Measurements from ENCODE around the gene ITPR3. TPM values are rescaled to one million over a fixed set of nuclear protein-coding genes. Genes with fewer than 3 reads are reported as not detected.

ITPR3 gene
- total RNA-seq, 1 experiment from 2014 or later: 143 TPM

DNA sequence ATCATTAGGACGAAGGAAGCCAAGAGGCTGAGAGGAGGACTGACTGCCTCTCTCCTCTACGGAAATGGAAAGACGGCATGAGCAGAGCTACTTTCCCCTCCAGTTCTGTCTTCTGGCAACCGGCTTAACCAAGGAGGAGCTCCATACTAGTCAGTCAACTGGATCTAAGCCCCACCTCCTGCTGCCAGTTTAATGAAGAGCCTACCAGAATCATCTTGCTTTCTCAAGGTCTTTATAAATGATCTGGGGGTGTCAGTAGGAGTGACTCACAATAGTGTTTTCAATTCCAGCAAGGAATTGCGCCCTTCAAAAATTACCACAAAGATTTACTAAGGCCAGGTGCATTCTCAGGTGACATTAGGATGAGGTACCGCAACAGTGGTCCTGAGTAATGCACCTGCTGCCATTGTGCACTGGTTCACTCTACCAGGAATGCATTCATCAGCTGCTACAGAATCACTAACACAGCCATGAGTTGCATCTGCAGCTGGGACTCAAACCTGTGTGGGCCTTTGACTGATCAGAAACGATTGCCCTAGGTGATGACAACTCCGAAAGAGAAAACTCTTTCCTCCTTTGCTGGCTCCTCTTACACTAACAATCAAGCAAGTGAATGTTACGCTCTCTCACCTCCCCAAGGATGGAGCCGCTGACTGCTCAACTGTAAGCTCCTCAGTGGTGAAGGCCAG lies 87.5 kb downstream of the ITPR3 start:
- intact Hi-C loops (cut with micrococcal nuclease; ENCODE audit: unreplicated experiment): no loop called here
- TF ChIP-seq, protein P1, sequence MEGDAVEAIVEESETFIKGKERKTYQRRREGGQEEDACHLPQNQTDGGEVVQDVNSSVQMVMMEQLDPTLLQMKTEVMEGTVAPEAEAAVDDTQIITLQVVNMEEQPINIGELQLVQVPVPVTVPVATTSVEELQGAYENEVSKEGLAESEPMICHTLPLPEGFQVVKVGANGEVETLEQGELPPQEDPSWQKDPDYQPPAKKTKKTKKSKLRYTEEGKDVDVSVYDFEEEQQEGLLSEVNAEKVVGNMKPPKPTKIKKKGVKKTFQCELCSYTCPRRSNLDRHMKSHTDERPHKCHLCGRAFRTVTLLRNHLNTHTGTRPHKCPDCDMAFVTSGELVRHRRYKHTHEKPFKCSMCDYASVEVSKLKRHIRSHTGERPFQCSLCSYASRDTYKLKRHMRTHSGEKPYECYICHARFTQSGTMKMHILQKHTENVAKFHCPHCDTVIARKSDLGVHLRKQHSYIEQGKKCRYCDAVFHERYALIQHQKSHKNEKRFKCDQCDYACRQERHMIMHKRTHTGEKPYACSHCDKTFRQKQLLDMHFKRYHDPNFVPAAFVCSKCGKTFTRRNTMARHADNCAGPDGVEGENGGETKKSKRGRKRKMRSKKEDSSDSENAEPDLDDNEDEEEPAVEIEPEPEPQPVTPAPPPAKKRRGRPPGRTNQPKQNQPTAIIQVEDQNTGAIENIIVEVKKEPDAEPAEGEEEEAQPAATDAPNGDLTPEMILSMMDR (IDR thresholded peaks at IDR 0.05; ENCODE audit: unreplicated experiment): no peak
- Mint-ChIP-seq H3K36me3 (ENCODE audit: insufficient read depth, unreplicated experiment) (peaks cover 59% of the 10 kb centered on the region), H3K9me3 (ENCODE audit: low read depth, unreplicated experiment) (no peaks in the 10 kb centered on the region), H3K27ac (ENCODE audit: unreplicated experiment) (no peak overlapping the region), H3K27me3 (ENCODE audit: unreplicated experiment) (no peaks in the 10 kb centered on the region), H3K4me3 (ENCODE audit: low read depth, unreplicated experiment) (no peak overlapping the region), H3K4me1 (ENCODE audit: low read depth, unreplicated experiment) (peaks cover 32% of the 10 kb centered on the region)
- CTCF ChIA-PET: interaction anchor here (0.7 kb wide), 1 partner anchor 18 kb away, joined by 3 read pairs; no protein-coding TSS in a partner anchor
- no peak for DNase-seq
- no TSS peak for BruUV-seq (replicated peaks)

GRCh38 chr6:33709605-33710295 lies 88.6 kb downstream of the ITPR3 start:
- peak overlapping the region; percentile 96 for H3K4me3 Mint-ChIP-seq (ENCODE audit: low read depth, unreplicated experiment)
- H3K4me1 Mint-ChIP-seq (ENCODE audit: low read depth, unreplicated experiment): peaks cover 35% of the 10 kb centered on the region
- TF ChIP-seq, protein P1 (IDR thresholded peaks at IDR 0.05; ENCODE audit: unreplicated experiment): no peak
- BruUV-seq (replicated peaks): no TSS peak
- DNase-seq: no peak
- CTCF ChIA-PET: interaction anchor here (0.7 kb wide), 1 partner anchor 16 kb away, joined by 3 read pairs; no protein-coding TSS in a partner anchor
- H3K27ac Mint-ChIP-seq (ENCODE audit: unreplicated experiment): peak overlapping the region; percentile 97
- intact Hi-C loops (cut with micrococcal nuclease; ENCODE audit: unreplicated experiment): loop anchor here (5.0 to 10.0 kb wide), 2 partner anchors 318 to 435 kb away; partner anchors contain the start of gene GRM4
- no peaks in the 10 kb centered on the region for H3K27me3 Mint-ChIP-seq (ENCODE audit: unreplicated experiment)
- no peaks in the 10 kb centered on the region for H3K9me3 Mint-ChIP-seq (ENCODE audit: low read depth, unreplicated experiment)
- peaks cover 48% of the 10 kb centered on the region for H3K36me3 Mint-ChIP-seq (ENCODE audit: insufficient read depth, unreplicated experiment)

- H3K9me3 Mint-ChIP-seq (ENCODE audit: low read depth, unreplicated experiment): no peaks in the 10 kb centered on the region
- TF ChIP-seq, protein P1 (IDR thresholded peaks at IDR 0.05; ENCODE audit: unreplicated experiment): no peak
- peak overlapping the region; percentile 96 for H3K4me3 Mint-ChIP-seq (ENCODE audit: low read depth, unreplicated experiment)
- CTCF ChIA-PET: interaction anchor here (0.7 to 2.0 kb wide), 20 partner anchors 10 to 1757 kb away, joined by 3 to 89 read pairs (median 6); partner anchors contain the start of genes BAK1 and IP6K3
- intact Hi-C loops (cut with micrococcal nuclease; ENCODE audit: unreplicated experiment): loop anchor here (5.0 to 10.0 kb wide), 2 partner anchors 317 to 434 kb away; partner anchors contain the start of gene GRM4
- DNase-seq: no peak
- peaks cover 40% of the 10 kb centered on the region for H3K36me3 Mint-ChIP-seq (ENCODE audit: insufficient read depth, unreplicated experiment)
- no TSS peak for BruUV-seq (replicated peaks)
- H3K27ac Mint-ChIP-seq (ENCODE audit: unreplicated experiment): peak overlapping the region; percentile 97
- peaks cover 42% of the 10 kb centered on the region for H3K4me1 Mint-ChIP-seq (ENCODE audit: low read depth, unreplicated experiment)
- no peaks in the 10 kb centered on the region for H3K27me3 Mint-ChIP-seq (ENCODE audit: unreplicated experiment)
These were observed 89.4 kb downstream of the ITPR3 start for GRCh38 chr6:33710296-33711121.
